GM21723 (cell line): Measurements from ENCODE around the gene GTF3C4.

ENCODE experiments used
- ATAC-seq: cut with Tn5 transposase; IDR thresholded peaks from one replicate; pipeline ENCODE4 v1.9.1; 2021; ENCODE audit warnings: mild to moderate bottlenecking, moderate library complexity; ENCODE audit not compliant: unreplicated experiment

The GTF3C4 gene, protein sequence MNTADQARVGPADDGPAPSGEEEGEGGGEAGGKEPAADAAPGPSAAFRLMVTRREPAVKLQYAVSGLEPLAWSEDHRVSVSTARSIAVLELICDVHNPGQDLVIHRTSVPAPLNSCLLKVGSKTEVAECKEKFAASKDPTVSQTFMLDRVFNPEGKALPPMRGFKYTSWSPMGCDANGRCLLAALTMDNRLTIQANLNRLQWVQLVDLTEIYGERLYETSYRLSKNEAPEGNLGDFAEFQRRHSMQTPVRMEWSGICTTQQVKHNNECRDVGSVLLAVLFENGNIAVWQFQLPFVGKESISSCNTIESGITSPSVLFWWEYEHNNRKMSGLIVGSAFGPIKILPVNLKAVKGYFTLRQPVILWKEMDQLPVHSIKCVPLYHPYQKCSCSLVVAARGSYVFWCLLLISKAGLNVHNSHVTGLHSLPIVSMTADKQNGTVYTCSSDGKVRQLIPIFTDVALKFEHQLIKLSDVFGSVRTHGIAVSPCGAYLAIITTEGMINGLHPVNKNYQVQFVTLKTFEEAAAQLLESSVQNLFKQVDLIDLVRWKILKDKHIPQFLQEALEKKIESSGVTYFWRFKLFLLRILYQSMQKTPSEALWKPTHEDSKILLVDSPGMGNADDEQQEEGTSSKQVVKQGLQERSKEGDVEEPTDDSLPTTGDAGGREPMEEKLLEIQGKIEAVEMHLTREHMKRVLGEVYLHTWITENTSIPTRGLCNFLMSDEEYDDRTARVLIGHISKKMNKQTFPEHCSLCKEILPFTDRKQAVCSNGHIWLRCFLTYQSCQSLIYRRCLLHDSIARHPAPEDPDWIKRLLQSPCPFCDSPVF

DNA sequence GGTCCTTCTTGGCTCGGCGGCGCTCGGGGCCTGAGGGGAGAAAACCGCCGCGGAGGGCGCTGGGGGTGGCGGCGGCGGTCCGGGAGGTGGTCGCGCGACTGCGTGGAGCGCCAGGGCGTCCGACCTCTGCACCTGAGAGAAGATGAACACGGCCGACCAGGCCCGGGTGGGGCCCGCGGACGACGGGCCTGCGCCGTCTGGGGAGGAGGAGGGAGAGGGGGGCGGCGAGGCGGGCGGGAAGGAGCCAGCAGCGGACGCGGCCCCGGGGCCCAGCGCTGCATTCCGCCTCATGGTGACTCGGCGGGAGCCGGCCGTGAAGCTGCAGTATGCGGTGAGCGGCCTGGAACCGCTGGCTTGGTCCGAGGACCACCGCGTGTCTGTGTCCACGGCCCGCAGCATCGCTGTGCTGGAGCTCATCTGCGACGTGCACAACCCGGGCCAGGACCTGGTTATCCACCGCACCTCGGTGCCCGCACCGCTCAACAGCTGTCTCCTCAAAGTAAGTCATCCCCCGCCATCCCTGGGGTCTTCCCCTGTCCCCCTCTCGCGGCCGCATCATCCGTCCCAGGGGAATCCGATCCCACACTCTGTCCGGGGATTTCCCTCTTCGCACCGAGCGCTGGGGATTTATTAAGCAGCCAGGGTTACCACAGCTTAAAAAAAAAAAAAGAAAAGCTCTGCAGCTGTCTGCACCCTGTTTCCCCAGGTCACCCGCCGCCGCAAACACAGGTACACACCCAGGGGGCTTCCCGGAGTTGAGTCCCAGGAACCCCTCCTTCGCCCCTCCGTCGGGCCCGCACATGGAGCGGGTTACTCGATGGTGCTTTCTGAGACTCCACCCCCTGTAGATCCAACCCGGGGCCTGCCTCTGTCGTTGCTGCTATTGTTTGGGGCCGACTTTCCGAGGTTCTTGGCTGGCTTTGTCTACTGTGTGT, at the start of gene GTF3C4:
GTF3C4 (plus strand) TSS at position 8 of the 935 bp plus-strand sequence; CDS start at position 143, 135 bp downstream.
- ATAC-seq, result peak; percentile 30

- ATAC-seq, result no peak
Measured at GRCh38 chr9:132622159-132622558, 48.1 kb upstream of the GTF3C4 start.

DNA sequence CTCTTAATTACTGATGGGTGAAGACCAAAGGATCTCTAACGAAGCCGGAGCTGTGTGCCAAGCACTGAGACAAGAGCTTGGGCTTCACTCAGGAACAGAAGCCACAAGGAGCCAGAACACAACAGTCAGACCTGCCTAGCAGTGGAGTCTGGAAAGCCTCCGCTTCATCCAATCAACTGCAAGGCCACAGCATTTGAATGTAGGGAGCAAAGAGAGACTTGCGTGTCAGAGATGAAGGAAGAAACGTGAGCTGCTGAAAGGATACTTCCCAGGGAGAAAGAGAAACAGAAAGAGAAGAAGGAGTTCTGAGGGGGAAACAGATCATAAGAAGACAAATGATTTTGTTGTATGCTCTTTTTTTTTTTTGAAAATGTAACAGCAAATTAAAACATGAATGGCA, 44.0 kb upstream of the GTF3C4 start:
- ATAC-seq, result no peak

GRCh38 chr9:132627106-132627505, 43.2 kb upstream of the GTF3C4 start:
- ATAC-seq, result no peak

GRCh38 chr9:132627594-132627993, 42.7 kb upstream of the GTF3C4 start:
- ATAC-seq, result no peak

DNA sequence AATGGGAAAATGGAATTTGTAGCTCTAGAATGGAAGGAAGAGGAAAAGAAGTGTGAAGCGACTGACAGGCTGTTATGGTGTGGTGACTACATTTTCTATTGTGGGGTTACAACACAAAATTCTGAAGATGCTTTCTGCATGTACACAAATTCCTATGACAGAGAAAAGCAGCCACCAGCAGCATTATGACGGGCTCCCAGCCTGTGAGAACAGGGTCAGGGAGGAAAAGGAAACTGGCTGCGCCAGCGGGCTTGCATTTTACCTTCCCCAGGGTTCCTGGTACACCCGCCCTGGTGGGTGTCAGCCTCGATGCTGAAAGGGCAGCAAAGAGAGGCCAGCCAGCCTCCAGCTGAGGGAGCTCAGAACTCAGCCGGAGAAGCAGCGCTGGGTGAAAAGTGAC, 41.5 kb upstream of the GTF3C4 start:
- no peak for ATAC-seq

- ATAC-seq, result no peak
Measured at GRCh38 chr9:132630116-132630515, 40.1 kb upstream of the GTF3C4 start.

DNA sequence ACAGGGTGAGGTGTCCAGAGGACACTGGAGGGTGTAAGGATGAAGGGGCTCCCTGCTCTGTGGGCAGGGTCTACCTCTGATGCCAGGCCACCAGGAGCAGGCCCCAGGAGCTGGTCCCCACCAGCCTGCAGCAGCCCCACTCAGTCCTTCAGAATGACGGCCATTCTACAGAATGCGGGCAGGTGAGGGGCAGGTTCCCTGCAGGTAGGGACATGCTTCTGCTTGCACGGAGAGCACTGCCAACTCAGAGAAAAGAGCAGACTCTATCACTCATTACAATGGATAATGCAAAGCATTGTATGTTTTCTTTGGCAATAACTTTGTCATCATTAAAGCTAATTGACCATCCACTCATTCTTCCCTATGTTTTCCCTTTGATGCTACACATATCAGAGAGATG, 39.5 kb upstream of the GTF3C4 start:
- no peak for ATAC-seq

- no peak for ATAC-seq
Measured at GRCh38 chr9:132631280-132631679, 39.0 kb upstream of the GTF3C4 start.

- no peak for ATAC-seq
Measured at GRCh38 chr9:132631685-132632084, 38.6 kb upstream of the GTF3C4 start.

DNA sequence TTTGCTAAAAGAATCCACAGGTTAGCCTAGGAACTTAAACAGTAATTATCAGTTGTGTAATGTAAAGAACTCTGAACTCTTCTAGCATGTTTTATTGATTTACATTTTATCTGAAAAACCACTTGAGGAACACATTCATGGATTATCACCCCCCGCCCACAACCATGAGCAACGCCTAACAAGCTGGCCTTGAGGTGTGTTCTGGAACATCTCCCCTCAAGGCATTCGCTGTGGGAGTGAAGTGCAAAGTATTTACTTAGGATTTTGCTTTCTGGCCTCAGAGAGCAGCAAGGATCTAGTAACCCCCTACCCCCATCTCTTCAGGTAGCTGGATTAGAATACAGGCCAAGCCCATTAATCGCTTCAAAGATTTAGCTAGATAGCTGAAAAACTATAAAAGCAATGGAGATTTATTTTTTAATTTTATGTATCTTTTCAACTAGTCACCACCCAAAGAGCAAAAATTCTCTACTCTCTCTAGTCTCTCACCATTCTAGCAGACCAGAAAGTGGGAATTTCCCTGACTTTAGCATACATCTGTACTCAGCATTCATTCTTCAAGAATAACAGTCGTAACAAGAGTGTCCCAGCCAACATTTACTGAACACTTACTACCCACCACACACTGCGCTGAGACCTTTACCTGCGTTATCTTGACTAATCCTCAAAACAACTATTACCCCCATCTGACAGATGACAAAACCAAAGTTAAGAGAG, 37.7 kb upstream of the GTF3C4 start:
- ATAC-seq, result no peak

GRCh38 chr9:132634327-132634726, 35.9 kb upstream of the GTF3C4 start:
- no peak for ATAC-seq

- no peak for ATAC-seq
Measured at GRCh38 chr9:132637351-132637750, 32.9 kb upstream of the GTF3C4 start.

DNA sequence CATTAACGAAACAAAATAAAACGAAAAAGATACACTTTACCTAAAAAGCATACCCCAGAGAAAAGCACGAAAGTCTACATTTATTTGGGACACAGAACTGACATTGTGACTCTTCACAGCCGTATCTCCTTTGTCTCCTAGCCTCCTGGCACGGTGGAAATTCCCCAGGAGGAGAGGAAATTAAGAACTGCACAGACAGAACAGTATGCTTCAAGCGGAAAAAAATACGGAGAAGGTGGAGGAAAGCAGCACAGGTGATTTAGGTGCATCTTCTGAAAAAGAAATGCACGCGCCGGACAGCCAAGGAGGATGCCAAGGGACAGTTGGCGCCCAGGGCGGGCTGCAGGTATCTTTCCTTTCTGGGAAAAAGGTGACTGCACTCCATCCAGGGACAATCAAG, 32.5 kb upstream of the GTF3C4 start:
- no peak for ATAC-seq

DNA sequence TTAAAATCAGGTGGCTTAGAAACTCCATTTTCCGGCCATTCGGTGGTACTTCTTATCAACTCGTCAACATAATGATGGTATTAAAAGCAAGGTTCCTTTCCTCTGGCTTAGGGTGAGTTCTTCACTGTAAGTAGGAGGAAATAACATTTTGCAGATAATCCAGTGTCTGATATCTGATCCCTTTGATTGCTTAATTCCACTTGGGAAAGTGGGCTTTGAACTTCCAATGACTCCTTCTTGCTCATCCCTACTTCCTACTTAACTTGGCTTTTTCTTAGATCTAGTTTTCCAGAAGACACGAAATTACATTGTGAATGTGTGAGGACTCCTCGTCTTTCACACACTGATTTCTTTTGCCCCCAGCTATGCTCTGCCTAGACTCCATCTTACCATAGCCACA, 32.0 kb upstream of the GTF3C4 start:
- ATAC-seq, result no peak

- ATAC-seq, result no peak
Measured at GRCh38 chr9:132639322-132639721, 30.9 kb upstream of the GTF3C4 start.

- ATAC-seq, result no peak
Measured at GRCh38 chr9:132641216-132641615, 29.0 kb upstream of the GTF3C4 start.

DNA sequence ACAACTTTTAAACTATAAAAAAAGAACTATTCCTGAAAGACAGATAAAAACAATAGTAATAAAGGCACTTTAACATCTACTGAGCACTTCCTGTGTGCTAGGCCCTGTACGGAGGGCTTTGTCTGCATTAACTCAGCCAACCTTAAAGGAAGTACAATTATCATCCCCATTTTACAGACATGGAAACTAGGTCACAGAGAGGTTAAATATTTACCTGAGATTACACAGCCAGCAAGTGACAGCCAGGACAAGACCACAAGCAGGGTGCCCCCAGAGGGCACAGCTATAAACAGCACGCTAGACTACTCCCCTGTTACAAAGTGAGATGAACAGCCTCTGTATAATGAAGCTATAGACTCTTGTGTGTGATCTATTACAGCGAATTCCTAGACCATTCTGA, 26.0 kb upstream of the GTF3C4 start:
- ATAC-seq, result no peak

GRCh38 chr9:132645306-132645705, 25.0 kb upstream of the GTF3C4 start:
- ATAC-seq, result no peak

GRCh38 chr9:132645711-132646110, 24.6 kb upstream of the GTF3C4 start:
- no peak for ATAC-seq
